ENCODE data around the gene SH3RF1. TPM values are rescaled to one million over a fixed set of nuclear protein-coding genes. Genes with fewer than 3 reads are reported as not detected.

Gene SH3RF1
- total RNA-seq, 1 donor from 2014 or later: 35.2 TPM

DNA sequence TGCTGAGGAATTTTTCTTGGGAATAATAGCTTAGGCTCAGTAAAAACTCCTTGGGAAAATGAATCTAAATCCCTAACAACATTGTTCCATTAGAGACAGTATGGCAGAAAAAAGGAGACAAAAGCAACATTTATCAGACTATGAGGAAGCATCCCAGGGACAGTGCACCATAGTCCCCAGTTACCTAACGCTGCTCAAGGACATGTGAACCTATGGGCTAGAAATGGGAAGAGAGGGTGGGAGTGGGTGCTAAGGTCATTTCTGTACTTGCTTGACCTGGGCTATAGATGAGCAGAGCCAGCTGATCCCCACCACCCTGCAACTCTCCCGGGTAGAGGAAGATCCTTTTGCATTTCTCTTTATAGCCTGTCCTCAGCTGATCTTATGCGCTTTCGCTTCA lies 162.5 kb downstream of the SH3RF1 start:
- peaks cover 6% of the 10 kb centered on the region for H3K4me1 Mint-ChIP-seq (ENCODE audit: low read depth, unreplicated experiment)
- H3K36me3 Mint-ChIP-seq (ENCODE audit: unreplicated experiment): peaks cover under 1% of the 10 kb centered on the region
- peaks cover under 1% of the 10 kb centered on the region for H3K9me3 Mint-ChIP-seq (ENCODE audit: unreplicated experiment)
- DNase-seq: no peak
- TF ChIP-seq, protein P1, sequence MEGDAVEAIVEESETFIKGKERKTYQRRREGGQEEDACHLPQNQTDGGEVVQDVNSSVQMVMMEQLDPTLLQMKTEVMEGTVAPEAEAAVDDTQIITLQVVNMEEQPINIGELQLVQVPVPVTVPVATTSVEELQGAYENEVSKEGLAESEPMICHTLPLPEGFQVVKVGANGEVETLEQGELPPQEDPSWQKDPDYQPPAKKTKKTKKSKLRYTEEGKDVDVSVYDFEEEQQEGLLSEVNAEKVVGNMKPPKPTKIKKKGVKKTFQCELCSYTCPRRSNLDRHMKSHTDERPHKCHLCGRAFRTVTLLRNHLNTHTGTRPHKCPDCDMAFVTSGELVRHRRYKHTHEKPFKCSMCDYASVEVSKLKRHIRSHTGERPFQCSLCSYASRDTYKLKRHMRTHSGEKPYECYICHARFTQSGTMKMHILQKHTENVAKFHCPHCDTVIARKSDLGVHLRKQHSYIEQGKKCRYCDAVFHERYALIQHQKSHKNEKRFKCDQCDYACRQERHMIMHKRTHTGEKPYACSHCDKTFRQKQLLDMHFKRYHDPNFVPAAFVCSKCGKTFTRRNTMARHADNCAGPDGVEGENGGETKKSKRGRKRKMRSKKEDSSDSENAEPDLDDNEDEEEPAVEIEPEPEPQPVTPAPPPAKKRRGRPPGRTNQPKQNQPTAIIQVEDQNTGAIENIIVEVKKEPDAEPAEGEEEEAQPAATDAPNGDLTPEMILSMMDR (IDR thresholded peaks at IDR 0.05; ENCODE audit: partially characterized antibody, unreplicated experiment): no peak
- peaks cover 3% of the 10 kb centered on the region for H3K27me3 Mint-ChIP-seq (ENCODE audit: unreplicated experiment)
- H3K27ac Mint-ChIP-seq (ENCODE audit: unreplicated experiment): no peak overlapping the region
- no peak overlapping the region for H3K4me3 Mint-ChIP-seq (ENCODE audit: unreplicated experiment)

DNA sequence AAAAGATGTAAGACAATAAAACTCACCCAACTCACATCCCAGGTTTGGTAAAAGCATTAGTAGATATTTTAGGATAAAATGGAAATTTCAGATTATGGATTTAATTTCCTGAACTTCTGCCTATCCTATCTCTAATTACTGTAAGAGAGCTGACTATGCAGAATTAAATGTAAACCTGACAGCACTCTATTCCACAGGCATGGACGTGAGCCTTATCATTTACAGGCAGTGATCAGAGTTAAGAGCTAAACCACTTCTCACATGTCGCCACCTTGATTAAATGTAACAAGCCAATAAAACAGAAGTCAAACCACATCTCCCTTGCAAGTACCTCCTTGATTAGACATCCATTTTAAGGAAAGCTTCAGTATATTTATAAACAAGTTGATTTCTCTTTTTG lies 163.2 kb downstream of the SH3RF1 start:
- H3K27me3 Mint-ChIP-seq (ENCODE audit: unreplicated experiment): peaks cover 4% of the 10 kb centered on the region
- DNase-seq: no peak
- no peaks in the 10 kb centered on the region for H3K9me3 Mint-ChIP-seq (ENCODE audit: unreplicated experiment)
- H3K36me3 Mint-ChIP-seq (ENCODE audit: unreplicated experiment): no peaks in the 10 kb centered on the region
- TF ChIP-seq, protein P1 (IDR thresholded peaks at IDR 0.05; ENCODE audit: partially characterized antibody, unreplicated experiment): no peak
- H3K27ac Mint-ChIP-seq (ENCODE audit: unreplicated experiment): no peak overlapping the region
- peaks cover 8% of the 10 kb centered on the region for H3K4me1 Mint-ChIP-seq (ENCODE audit: low read depth, unreplicated experiment)
- H3K4me3 Mint-ChIP-seq (ENCODE audit: unreplicated experiment): no peak overlapping the region

DNA sequence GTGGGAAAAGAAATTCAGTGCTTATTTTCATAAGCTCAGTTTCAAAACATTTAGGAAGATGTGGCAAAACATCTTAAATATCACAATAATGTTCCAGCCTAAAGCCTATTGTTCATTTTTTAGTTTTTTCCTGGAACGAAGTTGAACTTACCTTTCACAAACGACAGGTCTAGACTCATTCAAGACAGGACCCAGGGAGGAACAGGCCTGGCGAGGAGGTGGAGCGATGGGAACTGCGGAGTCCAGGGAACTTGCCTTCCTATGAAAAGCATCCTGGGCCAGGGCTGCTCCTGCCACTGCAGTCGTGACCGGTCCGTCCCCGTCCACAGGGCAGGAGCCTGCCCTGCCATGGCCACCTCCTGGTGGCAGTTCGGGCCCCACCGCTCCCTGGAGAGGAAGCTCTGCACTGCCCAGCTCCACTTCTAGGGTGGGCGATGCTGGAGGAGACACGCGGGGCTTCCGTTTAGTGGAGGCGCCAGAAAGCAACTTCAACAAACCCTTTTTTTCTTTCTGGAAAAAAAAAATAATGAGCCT lies 164.0 kb downstream of the SH3RF1 start:
- DNase-seq: no peak
- TF ChIP-seq, protein P1 (IDR thresholded peaks at IDR 0.05; ENCODE audit: partially characterized antibody, unreplicated experiment): no peak
- Mint-ChIP-seq H3K36me3 (ENCODE audit: unreplicated experiment) (no peaks in the 10 kb centered on the region), H3K4me3 (ENCODE audit: unreplicated experiment) (no peak overlapping the region), H3K27ac (ENCODE audit: unreplicated experiment) (no peak overlapping the region), H3K27me3 (ENCODE audit: unreplicated experiment) (peaks cover 4% of the 10 kb centered on the region), H3K9me3 (ENCODE audit: unreplicated experiment) (no peaks in the 10 kb centered on the region), H3K4me1 (ENCODE audit: low read depth, unreplicated experiment) (peaks cover 13% of the 10 kb centered on the region)

DNA sequence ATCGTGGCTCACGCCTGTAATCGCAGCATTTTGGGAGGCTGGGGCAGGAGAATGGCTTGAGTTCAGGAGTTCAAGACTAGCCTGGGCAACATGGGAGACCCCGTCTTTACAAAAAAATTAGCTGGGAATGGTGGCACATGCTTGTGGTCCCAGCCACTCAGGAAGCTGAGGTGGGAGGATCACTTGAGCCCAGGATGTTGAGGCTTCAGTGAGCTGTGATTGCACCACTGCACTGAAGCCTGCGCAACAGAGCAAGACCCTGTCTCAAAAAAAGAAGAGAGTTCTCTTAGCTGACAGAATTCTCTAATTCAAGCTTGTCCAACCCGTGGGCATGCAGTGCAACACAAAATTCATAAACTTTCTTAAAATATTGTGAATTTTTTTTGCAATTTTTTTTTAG lies 165.1 kb downstream of the SH3RF1 start:
- Mint-ChIP-seq H3K36me3 (ENCODE audit: unreplicated experiment) (no peaks in the 10 kb centered on the region), H3K27ac (ENCODE audit: unreplicated experiment) (no peak overlapping the region)

DNA sequence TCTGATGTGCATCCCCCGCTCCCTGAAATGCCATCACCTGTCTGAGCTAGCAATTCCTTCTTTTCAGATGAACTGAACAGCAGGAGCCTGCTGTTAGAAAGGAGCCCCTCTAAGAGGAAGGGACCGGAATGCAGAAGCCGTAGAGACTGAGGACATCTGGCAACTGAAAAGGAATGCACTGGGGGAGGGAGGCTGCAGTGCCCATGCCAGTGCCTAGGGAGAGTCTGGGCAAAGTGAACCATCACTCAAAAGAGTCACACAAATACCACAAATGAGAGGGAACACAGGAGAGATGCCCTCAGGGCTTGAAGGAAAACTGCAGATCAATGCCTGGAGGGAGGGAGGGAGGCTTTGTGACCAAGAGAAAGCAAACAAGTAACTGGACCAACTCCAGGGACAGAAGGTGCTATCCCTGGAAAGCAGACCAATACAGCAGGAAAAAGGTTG lies 166.8 kb downstream of the SH3RF1 start:
- Mint-ChIP-seq H3K4me1 (ENCODE audit: low read depth, unreplicated experiment) (peaks cover 31% of the 10 kb centered on the region), H3K27ac (ENCODE audit: unreplicated experiment) (peak overlapping the region; percentile 2), H3K27me3 (ENCODE audit: unreplicated experiment) (peaks cover 4% of the 10 kb centered on the region), H3K4me3 (ENCODE audit: unreplicated experiment) (no peak overlapping the region), H3K36me3 (ENCODE audit: unreplicated experiment) (no peaks in the 10 kb centered on the region), H3K9me3 (ENCODE audit: unreplicated experiment) (peaks cover 3% of the 10 kb centered on the region)
- peak; percentile 29 for DNase-seq
- TF ChIP-seq, protein P1 (IDR thresholded peaks at IDR 0.05; ENCODE audit: partially characterized antibody, unreplicated experiment): no peak

More for the DNA sequence above, 165.1 kb downstream of the SH3RF1 start:
- Mint-ChIP-seq H3K27me3 (ENCODE audit: unreplicated experiment) (peaks cover 4% of the 10 kb centered on the region), H3K4me3 (ENCODE audit: unreplicated experiment) (no peak overlapping the region), H3K4me1 (ENCODE audit: low read depth, unreplicated experiment) (peaks cover 23% of the 10 kb centered on the region), H3K9me3 (ENCODE audit: unreplicated experiment) (no peaks in the 10 kb centered on the region)
- TF ChIP-seq, protein P1 (IDR thresholded peaks at IDR 0.05; ENCODE audit: partially characterized antibody, unreplicated experiment): no peak
- DNase-seq: no peak

All from glutamatergic neuron (in vitro differentiated cells).